OCI-LY3 (cell line): ENCODE results near the gene FREM1.

Source experiments
- H2AFZ ChIP-seq: fragments of 200-600, 300-600 bp; shearing (Covaris generic); 2 replicates; pipeline ENCODE4 v1.6.0; 2014; ENCODE audit warnings: antibody characterized with exemption, low read depth, low read length
- H3K27ac ChIP-seq: fragments of 200-600, 300-600 bp; sonication (generic); 2 replicates; pipeline ENCODE4 v1.5.1; 2014; ENCODE audit warnings: mild to moderate bottlenecking, low read length, moderate library complexity, mixed read lengths
- H3K27me3 ChIP-seq: fragments of 200-600, 300-600 bp; sonication (generic); 2 replicates; pipeline ENCODE4 v1.6.1; 2014; ENCODE audit warnings: low read depth, low read length, mixed read lengths
- H3K36me3 ChIP-seq: fragments of 200-600, 300-600 bp; sonication (generic); replicated peaks from 2 replicates; pipeline ENCODE3; 2014; ENCODE audit warnings: low read depth, low read length, mixed read lengths
- H3K4me1 ChIP-seq: fragments of 300-600, 200-600 bp; sonication (generic); 2 replicates; pipeline ENCODE4 v1.6.1; 2014; ENCODE audit warnings: low read length, mixed read lengths
- H3K4me2 ChIP-seq: fragments of 200-600, 300-600 bp; sonication (generic); 2 replicates; pipeline ENCODE4 v1.6.1; 2014; ENCODE audit warnings: low read length, mixed read lengths
- H3K4me3 ChIP-seq: fragments of 300-600, 200-600 bp; sonication (generic); 2 replicates; pipeline ENCODE4 v1.5.1; 2014; ENCODE audit warnings: antibody characterized with exemption, mild to moderate bottlenecking, low read length, moderate library complexity
- H3K79me2 ChIP-seq: fragments of 300-600, 200-600 bp; shearing (Covaris generic); 2 replicates; pipeline ENCODE4 v1.6.1; 2014; ENCODE audit warnings: mild to moderate bottlenecking, low read length, mixed read lengths
- H3K9ac ChIP-seq: fragments of 300-600, 200-600 bp; shearing (Covaris generic); 2 replicates; pipeline ENCODE4 v1.6.0; 2014; ENCODE audit warnings: mild to moderate bottlenecking, low read length, moderate library complexity
- H3K9me3 ChIP-seq: fragments of 200-600, 300-600 bp; shearing (Covaris generic); 2 replicates; pipeline ENCODE4 v1.6.1; 2014; ENCODE audit warnings: low read length, mixed read lengths; ENCODE audit not compliant: insufficient read depth
- H4K20me1 ChIP-seq: fragments of 200-600, 300-600 bp; sonication (generic); 2 replicates; pipeline ENCODE4 v1.6.1; 2016; ENCODE audit warnings: low read length, mixed read lengths; ENCODE audit not compliant: insufficient read depth
- CTCF ChIP-seq: fragments of 200-600, 300-600 bp; sonication (generic); IDR thresholded peaks from 2 replicates; pipeline ENCODE4 v1.5.1; 2014; ENCODE audit warnings: antibody characterized with exemption, low read length, low read depth
- EZH2phosphoT487 ChIP-seq: fragments of 200-600 bp; shearing (Covaris generic); IDR thresholded peaks from 2 replicates; pipeline ENCODE4 v1.6.1; 2018; ENCODE audit warnings: antibody characterized with exemption, mixed run types, low read depth

The FREM1 gene

GRCh38 chr9:14704281-14704680 lies 205.9 kb downstream of the FREM1 start:
- H3K79me2 ChIP-seq, result no peaks in the 10 kb centered on the region
- no peak overlapping the region for H3K27ac ChIP-seq
- H3K4me1 ChIP-seq, result peaks cover 12% of the 10 kb centered on the region
- no peak overlapping the region for H3K4me3 ChIP-seq
- no peak overlapping the region for H2AFZ ChIP-seq
- H3K27me3 ChIP-seq, result peaks cover 40% of the 10 kb centered on the region
- TF ChIP-seq CTCF (no peak), EZH2phosphoT487 (no peak)
- H3K9ac ChIP-seq, result no peak overlapping the region
- no peaks in the 10 kb centered on the region for H4K20me1 ChIP-seq
- peaks cover 30% of the 10 kb centered on the region for H3K36me3 ChIP-seq
- no peak overlapping the region for H3K4me2 ChIP-seq
- peaks cover 34% of the 10 kb centered on the region for H3K9me3 ChIP-seq

- no peak overlapping the region for H2AFZ ChIP-seq
- no peak overlapping the region for H3K4me2 ChIP-seq
- H3K36me3 ChIP-seq, result peaks cover 23% of the 10 kb centered on the region
- H3K9ac ChIP-seq, result no peak overlapping the region
- peaks cover 31% of the 10 kb centered on the region for H3K27me3 ChIP-seq
- H3K27ac ChIP-seq, result no peak overlapping the region
- TF ChIP-seq EZH2phosphoT487 (no peak), CTCF (no peak)
- H3K9me3 ChIP-seq, result peaks cover 28% of the 10 kb centered on the region
- no peaks in the 10 kb centered on the region for H4K20me1 ChIP-seq
- H3K4me3 ChIP-seq, result no peak overlapping the region
- H3K4me1 ChIP-seq, result peaks cover 12% of the 10 kb centered on the region
- H3K79me2 ChIP-seq, result no peaks in the 10 kb centered on the region
Measured at GRCh38 chr9:14702200-14702720, 208.0 kb downstream of the FREM1 start.

DNA sequence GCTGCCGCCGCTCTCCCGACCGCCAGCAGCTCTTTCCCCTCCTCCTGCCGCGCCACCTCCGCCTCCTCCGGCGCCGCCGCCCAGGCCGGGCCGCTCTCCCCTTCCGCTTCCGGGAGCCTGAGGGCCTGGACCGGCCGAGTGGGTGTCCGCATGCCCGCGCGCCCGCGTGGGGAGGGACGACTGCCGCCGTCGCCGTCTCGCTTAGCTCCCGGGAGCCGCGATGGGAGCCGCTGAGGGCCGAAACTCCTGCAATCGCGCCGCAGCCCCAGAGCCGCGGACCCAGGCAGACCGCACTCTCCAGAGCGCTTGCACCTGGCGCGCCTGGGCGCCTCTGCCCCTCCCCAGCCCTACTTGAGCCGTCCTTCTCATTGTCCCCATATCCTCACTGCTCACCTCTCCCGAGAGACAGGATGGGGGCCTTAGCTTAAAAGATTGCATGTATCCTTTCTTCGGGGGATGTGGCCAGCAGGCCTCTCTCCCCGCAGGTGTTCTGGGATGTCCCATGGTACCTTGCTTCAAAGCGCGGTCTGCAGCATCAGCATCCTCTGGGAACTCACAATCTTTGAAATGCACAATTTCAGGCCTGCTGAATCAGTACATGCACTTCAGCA lies 216.9 kb downstream of the FREM1 start, which contains the start of gene ZDHHC21:
TSS of gene ZDHHC21 (minus strand) at position 182 of the 611 bp plus-strand sequence. CDS start 19,092 bp downstream, outside the sequence.
- Histone ChIP-seq H2AFZ (peak within 1 kb of the TSS; percentile 28), H3K27me3 (peaks cover 4% of the 10 kb centered on the region), H3K9me3 (no peaks in the 10 kb centered on the region), H3K4me3 (peak within 1 kb of the TSS; percentile 91), H3K9ac (peak within 1 kb of the TSS; percentile 97), H4K20me1 (no peaks in the 10 kb centered on the region), H3K79me2 (peaks cover 40% of the 10 kb centered on the region), H3K27ac (peak within 1 kb of the TSS; percentile 92), H3K4me2 (peak within 1 kb of the TSS; percentile 98), H3K36me3 (peaks cover 12% of the 10 kb centered on the region), H3K4me1 (peaks cover 39% of the 10 kb centered on the region)
- TF ChIP-seq CTCF (no peak), EZH2phosphoT487 (no peak)

GRCh38 chr9:14692470-14693250 lies 217.6 kb downstream of the FREM1 start:
- H3K4me3 ChIP-seq, result peak overlapping the region; percentile 91
- H2AFZ ChIP-seq, result no peak overlapping the region
- H3K27ac ChIP-seq, result peak overlapping the region; percentile 92

More at GRCh38 chr9:14692470-14693250, 217.6 kb downstream of the FREM1 start:
- TF ChIP-seq CTCF, result no peak
- no peak for TF ChIP-seq EZH2phosphoT487
- Histone ChIP-seq H3K4me1 (peaks cover 44% of the 10 kb centered on the region), H3K4me2 (peak overlapping the region; percentile 98), H4K20me1 (no peaks in the 10 kb centered on the region), H3K36me3 (peaks cover 12% of the 10 kb centered on the region), H3K9ac (peak overlapping the region; percentile 97), H3K9me3 (no peaks in the 10 kb centered on the region), H3K79me2 (peaks cover 40% of the 10 kb centered on the region), H3K27me3 (peaks cover 4% of the 10 kb centered on the region)
